ENCODE data around the gene SAPCD2.

The SAPCD2 gene

DNA sequence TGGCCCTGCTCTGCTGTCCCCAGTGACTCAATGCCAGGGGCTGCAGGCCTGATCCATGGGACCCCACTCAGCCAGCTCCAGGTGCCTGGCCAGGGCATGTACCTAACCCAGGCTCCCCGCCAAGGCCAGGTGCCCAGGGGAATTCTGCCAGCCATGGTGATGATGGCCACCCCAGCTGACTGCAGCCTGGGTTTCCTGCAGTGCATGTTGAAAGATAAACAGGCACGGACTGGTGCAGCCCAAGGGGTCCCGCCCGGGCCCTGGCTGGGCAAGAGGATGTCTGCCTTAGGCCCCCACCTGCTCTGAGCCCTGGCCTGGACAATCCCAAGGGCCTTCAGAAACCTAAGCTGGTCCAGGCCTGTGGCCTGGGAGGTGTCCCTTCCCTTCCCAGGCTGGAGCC is 43.5 kb downstream of the SAPCD2 start:
- H3K27me3 Mint-ChIP-seq (ENCODE audit: low read depth): no peaks in the 10 kb centered on the region
- H3K4me1 Mint-ChIP-seq: no peaks in the 10 kb centered on the region
- H3K4me3 Mint-ChIP-seq: peak overlapping the region; percentile 89 to 92 (median 92)
- TF ChIP-seq, protein P1, sequence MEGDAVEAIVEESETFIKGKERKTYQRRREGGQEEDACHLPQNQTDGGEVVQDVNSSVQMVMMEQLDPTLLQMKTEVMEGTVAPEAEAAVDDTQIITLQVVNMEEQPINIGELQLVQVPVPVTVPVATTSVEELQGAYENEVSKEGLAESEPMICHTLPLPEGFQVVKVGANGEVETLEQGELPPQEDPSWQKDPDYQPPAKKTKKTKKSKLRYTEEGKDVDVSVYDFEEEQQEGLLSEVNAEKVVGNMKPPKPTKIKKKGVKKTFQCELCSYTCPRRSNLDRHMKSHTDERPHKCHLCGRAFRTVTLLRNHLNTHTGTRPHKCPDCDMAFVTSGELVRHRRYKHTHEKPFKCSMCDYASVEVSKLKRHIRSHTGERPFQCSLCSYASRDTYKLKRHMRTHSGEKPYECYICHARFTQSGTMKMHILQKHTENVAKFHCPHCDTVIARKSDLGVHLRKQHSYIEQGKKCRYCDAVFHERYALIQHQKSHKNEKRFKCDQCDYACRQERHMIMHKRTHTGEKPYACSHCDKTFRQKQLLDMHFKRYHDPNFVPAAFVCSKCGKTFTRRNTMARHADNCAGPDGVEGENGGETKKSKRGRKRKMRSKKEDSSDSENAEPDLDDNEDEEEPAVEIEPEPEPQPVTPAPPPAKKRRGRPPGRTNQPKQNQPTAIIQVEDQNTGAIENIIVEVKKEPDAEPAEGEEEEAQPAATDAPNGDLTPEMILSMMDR (IDR thresholded peaks at IDR 0.05; ENCODE audit: unreplicated experiment in 3 of 3): no peak
- no peaks in the 10 kb centered on the region for H3K9me3 Mint-ChIP-seq
- no peaks in the 10 kb centered on the region for H3K36me3 Mint-ChIP-seq (ENCODE audit: low read depth)
- no peak overlapping the region for H3K27ac Mint-ChIP-seq

DNA sequence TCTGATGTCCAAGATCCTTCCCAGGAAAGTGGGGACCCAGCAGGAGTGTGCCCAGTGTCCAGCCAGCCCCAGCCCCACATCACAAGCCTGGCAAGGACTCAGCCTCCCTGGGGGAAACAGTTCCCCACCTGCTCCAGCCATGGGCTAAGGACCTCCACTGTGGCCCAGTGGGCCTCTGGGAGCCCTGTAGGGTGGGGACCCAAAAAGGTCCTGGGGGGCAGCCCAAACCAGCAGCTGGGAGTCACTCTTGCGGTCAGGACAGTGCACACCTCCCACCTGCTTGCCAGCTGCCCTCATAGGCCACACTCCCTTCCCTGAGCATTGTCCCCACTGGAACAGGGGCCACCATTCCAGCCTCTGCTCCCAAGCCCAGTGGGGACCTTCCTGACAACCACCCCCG is 44.0 kb downstream of the SAPCD2 start:
- Mint-ChIP-seq H3K36me3 (ENCODE audit: low read depth) (no peaks in the 10 kb centered on the region), H3K4me1 (no peaks in the 10 kb centered on the region), H3K9me3 (no peaks in the 10 kb centered on the region), H3K4me3 (peak overlapping the region in 2 of 3 experiments; percentile 41 to 89), H3K27me3 (ENCODE audit: low read depth) (no peaks in the 10 kb centered on the region), H3K27ac (no peak overlapping the region)
- TF ChIP-seq, protein P1 (IDR thresholded peaks at IDR 0.05; ENCODE audit: unreplicated experiment in 3 of 3): no peak

DNA sequence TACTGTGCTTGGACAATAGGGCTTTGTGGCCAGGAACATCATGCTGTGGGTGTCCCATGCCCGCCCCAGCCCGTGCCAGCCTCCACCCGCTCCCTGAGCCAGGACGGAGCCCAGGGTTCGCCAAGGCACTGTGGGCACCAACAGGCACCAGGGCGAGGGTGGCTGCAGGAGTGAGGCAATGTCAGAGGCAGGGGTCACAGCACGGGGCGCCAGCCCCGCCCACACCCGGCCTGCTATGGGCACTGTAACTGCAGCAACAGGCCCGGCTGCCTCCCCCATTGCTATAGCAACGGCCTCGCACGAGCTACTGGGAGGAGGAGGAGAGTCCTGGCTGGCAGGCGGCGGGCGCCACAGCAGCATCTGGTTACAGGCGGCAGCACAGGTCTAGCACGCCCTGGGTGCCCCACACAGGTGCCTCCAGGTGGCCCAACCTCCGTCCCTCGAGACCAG is 44.8 kb downstream of the SAPCD2 start:
- Mint-ChIP-seq H3K27ac (no peak overlapping the region), H3K4me3 (peak overlapping the region in 1 of 3 experiments; percentile 41), H3K36me3 (ENCODE audit: low read depth) (no peaks in the 10 kb centered on the region), H3K4me1 (no peaks in the 10 kb centered on the region), H3K27me3 (ENCODE audit: low read depth) (no peaks in the 10 kb centered on the region), H3K9me3 (no peaks in the 10 kb centered on the region)
- TF ChIP-seq, protein P1 (IDR thresholded peaks at IDR 0.05; ENCODE audit: unreplicated experiment in 3 of 3): no peak

DNA sequence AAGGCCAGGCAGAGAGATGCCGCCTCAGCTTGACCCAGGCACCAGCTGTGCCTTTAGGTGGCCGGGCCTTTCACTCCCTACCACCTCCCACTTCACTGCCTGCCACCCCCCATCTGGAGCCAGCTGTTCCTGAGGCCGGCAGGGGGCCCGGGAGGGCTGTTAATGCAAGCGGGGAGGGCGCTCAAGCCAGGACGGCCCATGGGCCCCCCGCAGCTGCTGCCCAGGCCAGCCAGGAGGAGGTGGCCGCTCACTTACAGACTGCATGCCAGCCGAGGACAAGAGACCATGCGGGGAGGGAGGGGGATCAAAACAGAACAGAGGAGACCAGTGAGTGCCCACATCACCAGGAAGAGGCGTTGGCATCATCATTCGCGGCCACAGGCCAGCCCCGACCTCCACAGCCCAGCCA is 46.8 kb downstream of the SAPCD2 start:
- TF ChIP-seq, protein P1 (IDR thresholded peaks at IDR 0.05; ENCODE audit: unreplicated experiment in 3 of 3): no peak
- H3K9me3 Mint-ChIP-seq: no peaks in the 10 kb centered on the region
- H3K36me3 Mint-ChIP-seq (ENCODE audit: low read depth): no peaks in the 10 kb centered on the region
- H3K4me3 Mint-ChIP-seq: peak overlapping the region in 1 of 3 experiments; percentile 10
- H3K27ac Mint-ChIP-seq: no peak overlapping the region
- no peaks in the 10 kb centered on the region for H3K27me3 Mint-ChIP-seq (ENCODE audit: low read depth)
- no peaks in the 10 kb centered on the region for H3K4me1 Mint-ChIP-seq

DNA sequence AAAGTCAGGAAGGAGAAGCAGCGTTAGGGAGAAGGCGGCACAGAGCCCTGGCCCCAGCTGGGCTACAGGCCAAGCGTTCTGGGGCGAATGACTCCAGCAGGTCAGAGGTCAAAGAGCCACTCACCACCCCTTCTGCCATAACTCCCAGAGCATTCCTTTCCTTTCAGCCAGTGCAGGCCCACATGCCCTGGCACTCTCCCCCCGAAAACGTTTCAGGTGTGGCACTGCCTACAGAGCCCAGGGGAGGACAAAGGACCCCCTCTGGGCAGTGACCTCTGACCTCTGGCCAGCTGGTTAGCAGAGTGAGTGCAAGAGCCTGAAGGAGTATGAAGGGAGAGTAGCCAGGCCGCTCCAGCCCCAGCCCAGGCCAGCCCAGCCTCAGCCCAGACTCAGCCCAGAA is 47.2 kb downstream of the SAPCD2 start:
- Mint-ChIP-seq H3K4me1 (no peaks in the 10 kb centered on the region), H3K9me3 (no peaks in the 10 kb centered on the region), H3K36me3 (ENCODE audit: low read depth) (no peaks in the 10 kb centered on the region), H3K4me3 (no peak overlapping the region), H3K27me3 (ENCODE audit: low read depth) (no peaks in the 10 kb centered on the region), H3K27ac (no peak overlapping the region)
- TF ChIP-seq, protein P1 (IDR thresholded peaks at IDR 0.05; ENCODE audit: unreplicated experiment in 3 of 3): no peak

DNA sequence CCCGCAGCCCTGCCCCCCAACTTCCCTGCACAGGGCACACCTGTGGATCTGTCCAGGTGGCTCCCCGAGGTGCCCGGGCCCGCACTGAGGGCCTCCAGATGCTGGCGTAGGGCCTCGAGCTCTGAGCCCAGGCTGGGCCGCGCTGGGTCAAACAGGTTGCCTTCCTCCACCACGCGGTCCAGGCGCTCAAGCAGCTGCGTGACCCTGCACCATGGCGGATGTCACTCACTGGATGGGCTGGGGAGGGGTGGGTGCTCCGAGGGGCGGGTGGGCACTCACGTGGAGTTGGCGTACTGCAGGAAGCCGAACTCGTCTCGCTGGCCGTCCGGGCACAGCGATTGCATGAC is 47.7 kb downstream of the SAPCD2 start:
- no peaks in the 10 kb centered on the region for H3K27me3 Mint-ChIP-seq (ENCODE audit: low read depth)
- H3K36me3 Mint-ChIP-seq (ENCODE audit: low read depth): no peaks in the 10 kb centered on the region
- no peaks in the 10 kb centered on the region for H3K4me1 Mint-ChIP-seq
- no peak overlapping the region for H3K4me3 Mint-ChIP-seq
- no peaks in the 10 kb centered on the region for H3K9me3 Mint-ChIP-seq
- H3K27ac Mint-ChIP-seq: no peak overlapping the region
- TF ChIP-seq, protein P1 (IDR thresholded peaks at IDR 0.05; ENCODE audit: unreplicated experiment in 3 of 3): no peak
